ENCODE results near the gene WDFY4.

- TF ChIP-seq RAD21 (IDR thresholded peaks at IDR 0.05; ENCODE audit: low read depth) (no peak), POLR2AphosphoS5 (IDR thresholded peaks at IDR 0.05; ENCODE audit: low read depth, low read length) (no peak), EGR1 (IDR thresholded peaks at IDR 0.05; ENCODE audit: low read depth) (no peak), ZNF274 (IDR thresholded peaks at IDR 0.05; ENCODE audit: low read depth, low read length) (no peak), EZH2 (IDR thresholded peaks at IDR 0.05) (no peak), POLR2A (IDR thresholded peaks at IDR 0.05; ENCODE audit: borderline replicate concordance, extremely low read depth, insufficient read depth, insufficient read length) (no peak), REST (IDR thresholded peaks at IDR 0.05; ENCODE audit: low read depth) (no peak), ZBTB33 (IDR thresholded peaks at IDR 0.05; ENCODE audit: extremely low read depth, insufficient replicate concordance, low read length) (no peak), CEBPB (IDR thresholded peaks at IDR 0.05; ENCODE audit: low read depth) (no peak), EZH2phosphoT487 (IDR thresholded peaks at IDR 0.05; ENCODE audit: borderline replicate concordance) (no peak), YY1 (IDR thresholded peaks at IDR 0.05; ENCODE audit: extremely low read depth, insufficient replicate concordance, low read depth, low read length) (no peak), CBX3 (IDR thresholded peaks at IDR 0.05; ENCODE audit: low read depth) (no peak)
- TF ChIP-seq, protein P1, sequence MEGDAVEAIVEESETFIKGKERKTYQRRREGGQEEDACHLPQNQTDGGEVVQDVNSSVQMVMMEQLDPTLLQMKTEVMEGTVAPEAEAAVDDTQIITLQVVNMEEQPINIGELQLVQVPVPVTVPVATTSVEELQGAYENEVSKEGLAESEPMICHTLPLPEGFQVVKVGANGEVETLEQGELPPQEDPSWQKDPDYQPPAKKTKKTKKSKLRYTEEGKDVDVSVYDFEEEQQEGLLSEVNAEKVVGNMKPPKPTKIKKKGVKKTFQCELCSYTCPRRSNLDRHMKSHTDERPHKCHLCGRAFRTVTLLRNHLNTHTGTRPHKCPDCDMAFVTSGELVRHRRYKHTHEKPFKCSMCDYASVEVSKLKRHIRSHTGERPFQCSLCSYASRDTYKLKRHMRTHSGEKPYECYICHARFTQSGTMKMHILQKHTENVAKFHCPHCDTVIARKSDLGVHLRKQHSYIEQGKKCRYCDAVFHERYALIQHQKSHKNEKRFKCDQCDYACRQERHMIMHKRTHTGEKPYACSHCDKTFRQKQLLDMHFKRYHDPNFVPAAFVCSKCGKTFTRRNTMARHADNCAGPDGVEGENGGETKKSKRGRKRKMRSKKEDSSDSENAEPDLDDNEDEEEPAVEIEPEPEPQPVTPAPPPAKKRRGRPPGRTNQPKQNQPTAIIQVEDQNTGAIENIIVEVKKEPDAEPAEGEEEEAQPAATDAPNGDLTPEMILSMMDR (IDR thresholded peaks at IDR 0.05 in 2 of 3, conservative IDR thresholded peaks at IDR 0.05 in 1 of 3; ENCODE audit: borderline replicate concordance in 1 of 3, insufficient read depth in 1 of 3, low read depth in 2 of 3, low read length in 2 of 3): no peak
- TF ChIP-seq, protein P2, sequence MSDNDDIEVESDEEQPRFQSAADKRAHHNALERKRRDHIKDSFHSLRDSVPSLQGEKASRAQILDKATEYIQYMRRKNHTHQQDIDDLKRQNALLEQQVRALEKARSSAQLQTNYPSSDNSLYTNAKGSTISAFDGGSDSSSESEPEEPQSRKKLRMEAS (IDR thresholded peaks at IDR 0.05): no peak
These were observed 324.0 kb downstream of the WDFY4 start for GRCh38 chr10:49008505-49009198.
